Umbilical cord (tissue), 2 donors: ENCODE measurements around the gene PGA3. TPM values are rescaled to one million over a fixed set of nuclear protein-coding genes. Genes with fewer than 3 reads are reported as not detected.
"Not testable (repeated sequence)": the region's sequence is repeated elsewhere in the genome, so short reads cannot be mapped to it uniquely, and the experiment has no call there.

Experiments used
- DNase-seq: peaks from one replicate; pipeline ENCODE4 v3.0.0-alpha.2; 2015; ENCODE audit warnings: low spot score
- total RNA-seq: library from RNA; depleted of rRNA; stranded (reverse); fragments of >200 nt; gene quantifications from one replicate; pipeline ENCODE4 v1.2.3, GENCODE V29; 2014; ENCODE audit warnings: low replicate concordance; ENCODE audit not compliant: insufficient read depth

PGA3 gene
- total RNA-seq, 1 donor from 2014 or later = 37.8 TPM

GRCh38 chr11:61171907-61172306 is 31.4 kb upstream of the PGA3 start:
- no peak for DNase-seq

- no peak for DNase-seq
Observed at GRCh38 chr11:61172356-61172755, 31.0 kb upstream of the PGA3 start.

DNA sequence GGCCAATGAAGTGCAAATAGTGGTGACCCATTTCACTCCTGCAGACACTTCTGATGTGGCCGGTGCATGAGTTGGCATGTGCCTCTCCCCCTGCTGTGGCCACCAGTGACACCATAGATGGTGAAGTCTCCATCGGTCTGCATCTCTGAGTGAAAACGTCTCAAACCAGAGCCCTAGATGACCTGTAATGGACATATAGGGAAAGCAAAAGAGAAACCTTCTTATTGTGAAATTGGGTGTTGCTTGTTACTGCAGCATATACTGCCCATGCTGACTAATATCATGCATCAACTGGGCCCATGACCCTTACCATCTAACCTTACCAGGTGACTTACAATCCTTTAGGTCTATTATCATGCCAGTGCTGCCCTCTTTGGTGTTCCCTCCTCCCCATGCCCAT is 30.4 kb upstream of the PGA3 start:
- DNase-seq = no peak

GRCh38 chr11:61173456-61173855 is 29.9 kb upstream of the PGA3 start:
- no peak for DNase-seq

- no peak for DNase-seq
Observed at GRCh38 chr11:61174273-61174672, 29.0 kb upstream of the PGA3 start.

DNA sequence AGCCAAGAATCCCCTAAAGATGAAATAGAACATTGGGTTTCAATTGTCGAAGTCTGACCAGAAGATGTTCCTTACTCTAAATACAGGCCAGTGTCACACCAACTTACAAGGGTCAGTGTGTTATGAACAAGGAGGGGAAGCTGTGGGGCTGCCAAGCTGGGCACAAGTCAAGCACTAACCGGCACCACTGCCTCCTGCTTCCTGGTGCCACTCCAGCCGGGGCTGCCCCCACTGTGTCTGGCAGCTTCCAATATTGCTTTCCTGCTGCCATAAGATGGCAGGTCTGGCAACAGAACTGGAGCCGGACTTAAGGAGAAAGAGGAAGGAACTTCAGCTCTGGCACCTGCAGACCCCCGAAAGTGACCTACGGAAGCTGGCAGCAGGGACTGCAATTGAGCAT is 28.4 kb upstream of the PGA3 start:
- DNase-seq = no peak

DNA sequence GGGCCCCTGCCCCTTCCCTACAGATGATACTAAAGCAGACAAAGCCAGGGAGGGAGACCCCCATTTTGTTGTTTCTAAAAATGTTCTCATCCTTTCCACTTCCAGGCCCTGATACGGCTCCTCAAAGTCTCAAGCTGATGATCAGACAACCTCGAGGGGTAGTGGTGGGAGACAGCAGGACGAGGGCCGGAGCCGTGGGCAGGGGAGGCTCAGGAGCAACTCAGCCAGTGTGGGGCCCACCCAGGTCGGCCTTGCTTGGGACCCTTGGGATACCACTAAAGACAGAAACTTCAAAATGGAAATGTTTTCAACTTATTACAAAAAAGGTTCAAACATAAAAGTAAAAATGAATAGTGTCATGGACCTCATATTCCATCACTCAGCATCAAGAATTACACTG is 26.9 kb upstream of the PGA3 start:
- no peak for DNase-seq

GRCh38 chr11:61180205-61180604 is 23.1 kb upstream of the PGA3 start:
- DNase-seq = not testable (repeated sequence)

- no peak for DNase-seq
Observed at GRCh38 chr11:61181489-61181888, 21.8 kb upstream of the PGA3 start.

DNA sequence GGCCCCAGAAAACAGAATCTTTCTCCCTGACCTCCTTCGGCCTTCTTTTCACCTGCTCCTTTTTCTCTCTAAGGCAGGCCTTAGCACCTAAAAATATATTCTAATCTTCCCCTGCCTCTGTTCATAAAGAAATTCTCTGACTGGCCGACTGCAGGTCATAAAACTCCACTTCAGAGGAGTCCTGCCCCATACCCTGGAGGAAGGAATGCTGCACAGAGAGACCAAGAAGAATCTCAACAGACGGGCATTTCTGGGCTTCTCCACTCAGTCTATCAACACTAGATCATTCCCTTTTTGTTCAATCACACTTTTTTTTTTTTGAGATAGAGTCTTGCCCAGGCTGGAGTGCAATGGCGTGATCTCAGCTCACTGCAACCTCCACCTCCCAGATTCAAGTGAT is 19.7 kb upstream of the PGA3 start:
- no peak for DNase-seq

GRCh38 chr11:61186504-61186903 is 16.8 kb upstream of the PGA3 start:
- no peak for DNase-seq

DNA sequence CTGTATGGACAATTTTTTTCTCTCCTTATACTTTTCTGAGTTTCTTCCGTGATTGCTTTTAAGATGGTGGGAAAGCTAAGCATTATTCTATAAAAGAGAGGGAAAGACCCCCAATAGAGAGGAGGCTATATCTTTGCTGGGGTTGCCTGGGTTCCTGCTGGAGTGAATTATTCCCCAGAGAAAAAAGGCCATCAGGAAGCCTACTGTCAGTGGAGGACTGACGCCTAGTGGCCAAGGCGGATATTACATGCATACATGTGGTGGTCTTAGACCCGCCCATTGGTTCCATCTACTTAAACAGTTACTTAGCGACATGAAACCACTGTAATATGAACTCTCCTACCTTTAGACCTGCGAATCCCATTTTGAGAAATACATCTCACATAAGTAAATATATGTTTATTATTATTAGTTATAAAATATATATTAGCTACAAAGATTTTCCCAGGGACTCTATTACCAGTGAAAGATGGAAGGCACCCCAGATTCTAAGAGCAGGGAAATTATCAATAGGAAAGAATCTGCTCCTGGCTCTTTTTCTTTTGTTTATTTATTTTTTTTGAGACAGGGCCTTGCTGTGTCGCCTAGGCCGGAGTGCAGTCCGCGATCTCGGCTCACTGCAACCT is 15.7 kb upstream of the PGA3 start:
- peak; percentile 80 for DNase-seq

DNA sequence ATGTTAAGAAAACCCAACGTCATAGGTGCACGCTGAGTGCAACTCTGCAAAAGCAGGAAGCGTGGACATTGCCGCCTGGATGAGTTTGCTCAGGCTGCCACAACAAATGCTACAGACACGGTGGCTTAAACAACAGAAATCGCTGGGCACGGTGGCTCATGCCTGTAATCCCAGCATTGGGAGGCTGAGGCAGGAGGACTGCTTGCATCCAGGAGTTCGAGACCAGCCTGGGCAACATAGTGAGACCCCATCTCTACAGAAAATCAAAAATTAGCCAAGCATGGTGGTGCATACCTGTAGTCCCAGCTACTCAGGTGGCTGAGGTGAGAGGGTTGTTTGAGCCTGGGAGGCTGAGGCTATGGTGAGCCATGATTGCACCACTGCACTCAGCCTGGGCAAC is 13.4 kb upstream of the PGA3 start:
- no peak for DNase-seq

- DNase-seq = no peak
Observed at GRCh38 chr11:61193596-61193995, 9.7 kb upstream of the PGA3 start.

GRCh38 chr11:61194169-61194671 is 9.1 kb upstream of the PGA3 start:
- DNase-seq = no peak

GRCh38 chr11:61194981-61195695 is 8.2 kb upstream of the PGA3 start:
- DNase-seq = no peak

DNA sequence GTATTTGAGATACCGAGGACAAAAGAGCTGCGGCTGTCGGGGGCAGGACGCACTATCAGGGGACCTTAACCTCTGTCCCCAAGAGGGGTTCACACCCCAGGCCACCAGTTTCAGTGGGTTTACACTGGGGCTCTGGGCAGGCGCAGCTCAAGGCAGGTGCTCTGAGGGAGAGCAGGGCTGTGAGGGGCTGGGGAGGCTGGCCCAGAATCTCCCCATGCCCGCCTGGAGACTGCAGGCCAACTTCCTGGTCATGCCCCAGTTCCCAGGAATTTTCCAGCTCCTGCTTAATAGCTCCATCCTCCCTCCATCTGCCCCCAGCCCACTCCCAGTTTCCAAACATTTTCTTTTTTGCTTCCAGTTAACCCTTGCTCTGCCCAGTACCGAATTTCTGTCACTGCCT is 7.6 kb upstream of the PGA3 start:
- no peak for DNase-seq

GRCh38 chr11:61198361-61198760 is 5.0 kb upstream of the PGA3 start:
- no peak for DNase-seq

GRCh38 chr11:61198948-61199523 is 4.3 kb upstream of the PGA3 start:
- DNase-seq = no peak

GRCh38 chr11:61201476-61201875 is 1.8 kb upstream of the PGA3 start:
- DNase-seq = no peak

DNA sequence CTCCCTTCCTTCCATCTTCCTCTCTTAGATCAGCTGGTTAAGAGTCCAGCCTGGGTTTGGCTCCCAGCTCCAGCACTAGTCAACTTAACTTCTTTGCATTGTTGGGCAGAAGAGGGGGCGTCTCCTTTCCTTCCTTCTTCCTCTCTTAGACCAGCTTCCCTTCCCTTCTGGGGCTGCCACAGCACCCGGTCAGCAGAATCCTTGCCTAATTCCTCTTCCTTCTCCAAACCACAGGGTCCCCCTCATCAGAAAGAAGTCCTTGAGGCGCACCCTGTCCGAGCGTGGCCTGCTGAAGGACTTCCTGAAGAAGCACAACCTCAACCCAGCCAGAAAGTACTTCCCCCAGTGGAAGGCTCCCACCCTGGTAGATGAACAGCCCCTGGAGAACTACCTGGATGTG is 558 bp downstream of the PGA3 start:
- not testable (repeated sequence) for DNase-seq

GRCh38 chr11:61204502-61205059 is 1.3 kb downstream of the PGA3 start:
- DNase-seq = not testable (repeated sequence)
